Stimulated activated CD8-positive, alpha-beta memory T cell treated with anti-CD3 and anti-CD28 coated beads, Interleukin-4, amount 100 ng/mL, for 1 hour (primary cell): ENCODE measurements around the gene TNKS2.
A peak's percentile ranks its signal among the peaks of the same experiment; 100 is the strongest.
"Not testable (repeated sequence)": the region's sequence is repeated elsewhere in the genome, so short reads cannot be mapped to it uniquely, and the experiment has no call there.

Source experiments
- DNase-seq, 2 donors: peaks; one replicate each; pipeline ENCODE4 v3.0.0-alpha.2; 2020; ENCODE audit warnings: low read depth in 2 of 2, low spot score in 1 of 2

Gene TNKS2

DNA sequence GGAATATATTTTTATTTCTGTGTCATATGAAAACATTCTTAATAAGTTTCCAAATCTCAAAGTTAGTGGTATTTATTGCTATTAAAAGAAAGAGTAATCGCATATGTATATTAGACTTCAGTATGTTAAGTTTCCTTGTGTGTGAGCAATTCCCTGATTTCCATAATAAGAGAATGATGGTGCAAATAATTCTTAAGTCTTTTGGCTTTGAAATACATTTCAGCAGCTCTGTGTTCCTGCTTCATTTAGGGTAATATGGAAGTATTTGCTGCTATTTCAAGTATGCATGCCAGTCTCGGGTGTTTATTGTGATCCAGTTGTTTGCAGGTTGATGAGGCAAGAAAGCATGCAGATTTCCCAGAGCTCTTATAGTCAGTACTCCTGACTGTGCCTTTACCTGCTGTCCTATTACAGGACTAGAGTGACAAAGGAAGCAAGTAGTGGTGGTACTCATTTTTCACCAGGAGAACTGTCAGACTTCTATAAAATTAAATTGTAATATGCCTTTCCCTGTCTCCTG lies 67.4 kb downstream of the TNKS2 start:
- DNase-seq = no peak

- DNase-seq = no peak
Measured at GRCh38 chr10:91875156-91875555, 76.9 kb downstream of the TNKS2 start.

DNA sequence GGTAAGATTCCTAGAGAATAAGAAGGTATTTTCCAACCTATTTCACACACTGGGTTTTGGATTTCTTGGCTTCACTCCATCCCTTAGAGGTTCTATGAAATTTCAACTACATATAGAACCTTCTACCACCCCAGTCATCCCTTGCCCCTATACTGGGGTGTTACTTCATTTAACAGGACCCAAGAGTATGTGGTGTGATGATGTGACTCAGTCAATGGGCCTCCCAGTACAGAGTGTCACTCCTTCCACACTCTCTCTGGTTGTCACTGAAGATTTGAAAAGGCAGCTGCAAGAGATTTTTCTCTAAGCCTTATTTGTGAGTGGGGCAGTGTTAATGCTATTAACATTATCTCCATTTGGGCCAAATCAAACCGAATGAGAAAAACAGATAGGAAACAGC lies 77.6 kb downstream of the TNKS2 start:
- DNase-seq = no peak

DNA sequence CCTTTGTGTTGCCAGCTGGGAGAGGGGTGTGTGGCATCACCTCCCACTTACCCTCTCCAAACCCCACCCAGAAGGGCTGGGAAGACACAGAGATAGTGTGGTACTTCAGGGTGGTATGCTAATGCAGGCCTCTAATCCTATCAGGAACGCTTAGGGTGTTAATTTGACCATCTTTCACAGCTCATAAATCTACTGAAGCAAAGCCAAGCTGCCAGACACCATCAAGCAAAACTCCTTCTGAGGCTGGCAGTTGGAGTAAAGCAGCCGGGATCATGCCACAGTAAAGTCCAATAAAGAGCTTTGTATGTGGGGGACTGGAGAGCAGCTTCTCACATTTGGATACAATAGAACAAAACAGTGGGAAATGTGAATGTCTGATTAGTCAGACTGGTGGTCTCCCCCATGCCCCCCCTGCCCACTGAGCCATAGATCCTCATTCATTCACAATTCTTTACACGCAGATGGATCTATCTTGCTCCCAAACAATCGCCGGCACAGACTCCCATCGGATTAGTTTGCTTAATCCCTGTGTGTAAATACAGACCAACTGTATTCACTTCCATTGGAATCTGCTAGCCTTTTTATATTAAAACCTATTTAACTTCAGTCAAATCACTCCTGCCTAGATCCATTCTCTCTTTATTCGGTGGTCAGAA lies 81.4 kb downstream of the TNKS2 start:
- DNase-seq = no peak

DNA sequence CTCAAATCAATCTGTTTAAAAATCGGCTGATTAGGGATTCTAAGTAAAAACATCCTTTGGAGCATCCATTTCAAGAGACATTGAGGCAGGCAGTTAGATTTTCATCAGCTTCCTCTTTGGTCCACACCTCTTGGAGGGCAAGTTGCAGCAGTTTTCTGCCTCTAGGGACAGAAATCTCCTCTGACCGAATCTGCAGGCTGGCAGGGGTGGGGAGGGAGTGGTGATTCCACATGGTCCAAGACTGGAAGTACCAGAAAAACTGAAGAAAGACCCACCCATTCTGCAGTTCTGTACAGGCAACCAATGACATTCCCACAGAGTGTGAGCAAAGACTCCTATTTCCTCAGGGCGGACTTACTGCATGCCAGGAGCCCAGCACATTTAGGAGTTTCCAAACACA lies 82.1 kb downstream of the TNKS2 start:
- DNase-seq = no peak

DNA sequence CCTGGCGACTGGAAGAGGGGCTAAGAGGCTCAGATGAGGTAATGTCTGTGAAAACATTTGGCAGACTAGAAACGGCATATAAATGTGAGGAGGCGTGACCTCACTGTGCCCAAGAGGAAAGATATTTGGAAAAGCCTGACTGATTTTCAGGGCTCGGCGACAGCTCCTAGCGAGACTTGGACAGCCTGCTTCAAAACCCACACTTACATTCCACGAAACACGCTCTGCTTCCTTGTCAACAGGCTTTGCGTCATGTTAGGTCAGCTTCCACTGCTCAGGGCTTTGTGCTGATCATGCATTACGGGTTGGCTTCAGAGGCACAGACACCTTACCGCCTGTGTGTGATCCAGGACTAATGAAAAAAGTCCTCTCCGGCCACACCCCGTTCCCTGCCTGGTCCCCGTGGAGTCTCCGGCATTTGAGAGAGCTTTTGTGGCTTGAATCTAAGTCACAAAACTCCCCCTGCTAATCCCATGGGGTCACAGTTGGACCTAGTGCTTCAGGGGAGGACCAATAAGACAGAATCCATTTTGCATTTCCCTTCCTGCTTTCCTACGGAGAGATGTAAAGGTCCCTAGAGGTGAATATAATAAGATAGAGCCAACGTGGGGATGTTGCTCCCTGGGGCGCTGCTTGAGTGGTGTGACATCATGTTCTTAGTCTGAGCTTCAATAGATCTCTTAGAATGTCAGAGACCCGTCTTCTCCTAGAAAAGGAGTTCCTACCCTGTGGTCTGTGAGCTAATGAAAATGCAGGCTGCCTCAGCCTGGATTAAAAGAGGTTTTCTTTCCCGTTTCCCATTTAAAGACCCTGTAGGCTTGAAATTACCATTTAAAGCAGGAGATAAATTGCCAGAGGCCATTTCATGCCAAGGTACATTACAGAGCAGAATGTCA lies 85.6 kb downstream of the TNKS2 start:
- no peak for DNase-seq

DNA sequence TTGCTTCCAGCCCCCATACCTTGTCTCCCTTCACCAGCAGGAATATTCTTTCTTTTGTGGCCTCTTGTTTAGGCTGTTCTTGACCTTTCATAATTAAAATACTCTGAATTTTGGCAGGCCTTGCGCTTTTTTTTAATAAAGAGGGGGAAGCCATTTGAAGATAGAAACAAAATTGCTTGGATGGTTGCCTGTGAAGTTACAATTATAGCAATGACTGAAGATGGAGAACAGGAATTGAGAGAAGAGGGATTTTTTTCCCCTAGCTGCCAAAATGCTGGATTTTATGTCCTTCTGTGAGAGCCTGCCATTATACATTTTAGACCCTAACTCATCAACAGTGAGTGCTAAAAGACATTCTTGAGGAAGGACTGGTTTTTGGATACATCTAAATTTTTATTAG lies 86.3 kb downstream of the TNKS2 start:
- no peak for DNase-seq

DNA sequence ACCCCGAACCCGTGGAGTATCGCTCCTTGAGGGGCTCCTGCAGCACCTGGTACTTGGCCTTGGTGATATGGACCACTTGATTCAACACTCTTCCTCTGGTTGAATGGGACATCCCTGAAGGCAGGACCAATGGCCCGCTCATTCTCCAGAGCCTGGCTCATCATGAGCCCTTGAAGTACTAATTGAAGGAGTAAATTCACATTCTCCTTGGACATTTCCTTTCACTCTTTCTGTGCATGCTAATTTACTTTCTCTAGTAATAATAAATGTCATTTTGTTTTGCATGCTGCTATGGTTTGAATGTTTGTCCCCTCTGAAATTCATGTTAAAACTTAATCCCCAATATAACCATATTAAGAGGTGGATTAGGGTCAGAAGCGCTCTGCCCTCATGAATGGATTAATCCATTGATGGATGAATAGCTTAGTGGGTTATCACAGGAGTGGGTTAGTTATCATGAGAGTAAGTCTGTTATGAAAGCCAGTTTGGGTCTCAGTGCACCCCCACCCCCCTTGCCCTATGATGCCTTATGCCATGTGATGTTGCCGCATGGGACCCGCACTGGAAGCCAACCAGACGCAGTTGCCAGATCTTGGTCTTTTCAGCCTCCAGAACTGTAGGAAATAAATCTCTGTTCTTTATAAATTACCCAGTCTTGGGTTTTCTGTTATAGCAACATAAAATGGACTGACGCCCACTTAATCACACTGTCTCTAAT lies 87.3 kb downstream of the TNKS2 start:
- no peak for DNase-seq

DNA sequence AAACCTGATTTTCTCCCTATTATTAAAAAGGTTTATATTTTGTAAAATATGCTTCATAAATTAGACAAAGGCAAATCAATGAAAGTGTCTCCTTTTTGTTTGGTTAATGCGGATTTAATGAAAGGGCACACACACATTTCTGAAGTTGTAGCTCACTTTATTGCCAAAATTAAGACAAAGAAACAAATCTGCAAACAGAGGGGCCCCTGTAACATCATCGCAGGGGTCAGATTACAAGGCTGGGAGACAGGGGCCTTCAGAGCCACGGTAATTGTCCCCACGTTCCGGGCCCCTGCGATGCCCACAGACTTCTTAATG lies 88.7 kb downstream of the TNKS2 start:
- DNase-seq = no peak

- DNase-seq = no peak
Measured at GRCh38 chr10:91887272-91888076, 89.2 kb downstream of the TNKS2 start.

GRCh38 chr10:91891125-91892001 lies 93.1 kb downstream of the TNKS2 start:
- no peak for DNase-seq

- DNase-seq = no peak
Measured at GRCh38 chr10:91893051-91893450, 94.8 kb downstream of the TNKS2 start.

DNA sequence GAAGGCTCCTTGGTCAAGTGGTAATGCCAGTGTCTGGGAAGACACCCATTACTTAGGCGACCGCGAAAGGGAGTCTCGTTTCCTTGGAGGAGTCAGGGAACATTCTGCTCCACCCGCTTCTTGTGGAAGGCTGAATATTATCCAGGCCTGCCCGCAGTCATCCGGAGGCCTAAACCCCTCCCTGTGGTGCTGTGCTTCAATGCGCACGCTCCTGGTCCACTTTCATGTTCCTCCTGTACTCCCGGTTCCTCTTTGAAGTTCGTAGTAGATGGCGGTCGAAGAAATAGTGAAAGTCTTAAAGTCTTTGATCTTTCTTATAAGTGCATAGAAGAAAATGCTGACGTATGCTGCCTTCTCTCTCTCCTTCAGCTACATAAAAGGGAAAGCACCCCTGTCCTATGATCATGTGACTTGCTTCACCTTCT lies 96.0 kb downstream of the TNKS2 start:
- not testable (repeated sequence) for DNase-seq

DNA sequence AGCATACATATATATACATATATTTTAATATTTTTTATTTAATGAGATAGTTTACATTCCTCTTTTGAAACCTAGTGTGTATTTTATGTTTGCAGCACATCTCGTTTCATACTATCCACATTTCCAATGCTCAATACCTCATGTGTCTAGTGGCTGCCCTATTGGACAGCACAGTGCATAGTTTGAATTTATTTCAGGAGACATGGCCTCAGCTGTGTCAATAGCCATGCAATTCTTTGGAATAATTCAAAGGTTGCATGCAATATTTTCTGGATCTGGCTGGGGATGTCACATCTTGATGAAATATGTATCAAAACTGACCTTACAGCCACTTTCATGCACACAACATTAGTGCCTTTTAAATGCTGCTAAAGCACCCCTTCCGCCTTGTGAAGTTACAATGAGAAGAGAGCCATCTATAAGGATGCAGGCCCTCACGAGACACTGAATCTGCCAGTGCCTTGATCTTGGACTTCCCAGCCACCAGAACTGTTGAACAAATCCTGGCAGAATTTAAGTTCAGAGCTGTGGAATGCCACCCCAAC lies 98.1 kb downstream of the TNKS2 start:
- no peak for DNase-seq

DNA sequence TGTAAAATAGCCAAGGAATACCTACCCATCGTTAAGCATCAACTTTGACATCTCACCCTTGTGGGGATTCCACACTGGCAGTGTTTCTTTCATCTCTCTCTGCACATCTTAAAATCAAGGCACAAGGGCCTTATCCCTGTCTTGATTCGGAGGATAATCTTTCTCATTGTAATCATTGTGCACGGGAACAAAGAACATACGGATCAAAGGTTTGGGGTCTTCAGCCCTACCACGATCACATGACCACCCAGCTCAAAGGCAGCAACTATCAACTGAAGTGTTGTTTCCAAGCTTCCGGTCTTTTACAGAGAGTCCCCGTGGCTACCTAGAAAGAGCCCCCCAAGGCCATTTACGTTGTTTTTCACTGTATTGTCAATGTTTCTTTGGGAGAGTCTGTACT lies 99.2 kb downstream of the TNKS2 start:
- DNase-seq = no peak

GRCh38 chr10:91901784-91902677 lies 103.8 kb downstream of the TNKS2 start:
- DNase-seq = peak in 1 of 2 donors; percentile 21

DNA sequence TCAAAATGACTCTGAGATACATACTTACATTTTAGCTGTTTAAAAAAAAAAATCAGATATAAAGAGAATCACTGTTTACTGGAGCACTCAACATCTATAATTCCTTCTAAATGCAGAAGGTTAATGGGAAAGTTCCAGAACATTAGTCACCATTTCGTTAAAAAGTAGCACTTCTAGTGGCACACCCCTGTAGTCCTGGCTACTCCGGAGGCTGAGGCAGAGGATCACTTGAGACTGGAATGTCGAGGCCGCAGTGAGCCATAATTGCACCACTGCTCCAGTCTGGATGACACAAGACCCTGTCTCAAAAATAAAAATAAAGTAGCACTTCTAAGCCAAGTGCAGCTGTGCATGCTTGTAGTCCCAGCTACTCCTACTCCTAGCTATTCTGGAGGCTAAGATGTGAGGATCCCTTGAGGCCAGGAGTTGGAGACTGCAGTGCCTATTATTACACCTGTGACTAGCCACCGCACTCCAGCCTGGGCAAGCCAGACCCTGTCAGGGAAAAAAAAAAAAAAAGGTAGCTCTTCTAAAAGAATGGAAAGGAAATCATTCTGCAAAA lies 108.9 kb downstream of the TNKS2 start:
- no peak for DNase-seq

DNA sequence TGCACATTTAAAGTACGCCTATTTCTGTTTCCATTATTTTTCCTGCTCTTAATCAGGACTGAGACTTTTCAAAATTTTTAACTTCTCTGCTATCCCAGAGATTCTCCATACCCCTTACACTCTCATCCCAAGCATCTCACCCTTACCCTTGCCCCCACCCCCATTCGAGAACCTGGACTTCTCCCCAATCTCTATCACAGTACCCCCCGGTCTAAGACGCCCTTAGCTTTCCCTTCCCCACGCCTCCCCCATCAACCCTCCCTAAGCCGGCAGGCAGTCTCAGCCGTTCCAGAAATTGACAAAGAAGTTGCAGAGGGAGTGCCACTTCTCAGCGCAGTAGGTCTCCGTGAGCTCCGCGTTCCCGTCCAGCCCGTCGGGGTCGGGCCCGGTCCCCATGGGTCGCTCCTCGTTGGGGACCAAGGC lies 109.7 kb downstream of the TNKS2 start:
- DNase-seq = no peak
